Medulla oblongata (tissue), 1 donor: ENCODE results near the gene IRAK1.

ENCODE experiments used
- DNase-seq: peaks from one replicate; pipeline ENCODE4 v3.0.0-alpha.2; 2015; ENCODE audit errors: extremely low spot score

IRAK1 gene

GRCh38 chrX:154040863-154041262 is 21.2 kb upstream of the IRAK1 start:
- no peak for DNase-seq

GRCh38 chrX:154040307-154040756 is 20.6 kb upstream of the IRAK1 start:
- no peak for DNase-seq

- DNase-seq = no peak
Observed at GRCh38 chrX:154039577-154039976, 19.9 kb upstream of the IRAK1 start.

DNA sequence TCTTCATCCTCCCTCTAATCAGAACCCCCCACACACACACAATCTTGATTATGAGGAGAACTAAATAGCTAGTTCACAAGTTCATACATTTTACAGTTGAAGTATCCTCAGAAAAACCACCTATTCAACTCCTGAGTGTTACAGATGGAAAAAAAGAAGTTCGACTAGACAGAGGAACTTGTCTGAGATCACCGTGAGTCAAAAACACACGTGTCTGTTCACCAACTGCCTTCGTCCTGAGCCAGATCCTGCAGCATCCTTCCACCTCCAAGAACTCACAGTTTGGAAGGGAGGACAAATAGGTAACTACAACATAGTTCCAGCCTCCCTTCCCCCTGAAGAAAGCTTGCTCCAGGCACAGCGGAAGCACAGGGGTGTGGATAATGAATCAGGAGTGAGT is 19.0 kb upstream of the IRAK1 start:
- no peak for DNase-seq

DNA sequence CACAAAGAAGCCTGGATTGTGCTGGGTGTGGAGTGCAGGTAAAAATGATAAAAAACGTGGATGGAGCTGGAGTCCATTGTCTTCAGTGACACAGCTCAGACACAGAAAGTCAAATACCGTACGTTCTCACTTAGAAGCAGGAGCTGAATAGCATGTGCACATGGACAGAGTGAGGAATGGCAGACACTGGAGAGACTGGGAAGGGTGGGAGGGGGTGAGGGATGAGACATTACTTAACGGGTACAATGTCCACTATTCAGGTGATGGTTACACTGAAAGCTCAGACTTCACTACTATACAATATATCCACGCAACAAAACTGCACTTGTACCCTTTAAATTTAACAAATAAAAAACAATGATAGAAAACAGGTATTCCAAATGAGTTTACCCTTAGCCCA is 18.1 kb upstream of the IRAK1 start:
- DNase-seq = no peak

GRCh38 chrX:154036513-154036912 is 16.8 kb upstream of the IRAK1 start:
- no peak for DNase-seq

DNA sequence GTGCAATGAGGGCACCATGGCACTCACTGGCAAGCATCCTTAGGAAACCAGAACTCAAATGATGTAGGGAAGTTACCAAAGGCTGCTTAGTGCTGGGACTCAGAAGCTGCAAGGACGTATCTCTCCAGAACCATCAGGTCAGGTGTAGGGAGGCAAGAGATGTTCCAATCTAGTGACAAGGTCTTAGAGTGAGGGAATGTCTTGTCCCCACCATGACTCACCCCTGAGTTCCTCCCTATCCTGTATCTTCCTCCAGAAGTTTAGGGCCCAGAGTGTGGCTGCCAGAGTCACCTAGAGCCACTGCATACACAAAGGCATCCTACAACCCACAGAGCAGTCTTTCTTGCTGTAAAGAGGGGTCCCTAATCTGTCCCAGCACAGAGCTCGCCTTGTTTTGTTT is 14.1 kb upstream of the IRAK1 start:
- no peak for DNase-seq

GRCh38 chrX:154032653-154033052 is 13.0 kb upstream of the IRAK1 start:
- DNase-seq = no peak

DNA sequence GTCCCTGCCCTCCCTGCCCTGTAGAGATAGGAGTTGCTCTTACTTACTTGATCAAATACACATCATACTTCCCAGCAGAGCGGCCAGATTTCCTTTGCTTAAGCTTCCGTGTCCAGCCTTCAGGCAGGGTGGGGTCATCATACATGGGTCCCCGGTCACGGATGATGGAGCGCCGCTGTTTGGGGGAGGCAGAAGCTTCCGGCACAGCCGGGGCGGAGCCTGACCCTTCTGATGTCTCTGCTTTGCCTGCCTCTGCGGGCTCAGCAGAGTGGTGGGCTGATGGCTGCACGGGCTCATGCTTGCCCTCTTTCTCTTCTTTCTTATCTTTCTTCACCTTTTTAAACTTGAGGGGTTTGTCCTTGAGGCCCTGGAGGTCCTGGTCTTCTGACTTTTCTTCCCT is 12.5 kb upstream of the IRAK1 start:
- no peak for DNase-seq

DNA sequence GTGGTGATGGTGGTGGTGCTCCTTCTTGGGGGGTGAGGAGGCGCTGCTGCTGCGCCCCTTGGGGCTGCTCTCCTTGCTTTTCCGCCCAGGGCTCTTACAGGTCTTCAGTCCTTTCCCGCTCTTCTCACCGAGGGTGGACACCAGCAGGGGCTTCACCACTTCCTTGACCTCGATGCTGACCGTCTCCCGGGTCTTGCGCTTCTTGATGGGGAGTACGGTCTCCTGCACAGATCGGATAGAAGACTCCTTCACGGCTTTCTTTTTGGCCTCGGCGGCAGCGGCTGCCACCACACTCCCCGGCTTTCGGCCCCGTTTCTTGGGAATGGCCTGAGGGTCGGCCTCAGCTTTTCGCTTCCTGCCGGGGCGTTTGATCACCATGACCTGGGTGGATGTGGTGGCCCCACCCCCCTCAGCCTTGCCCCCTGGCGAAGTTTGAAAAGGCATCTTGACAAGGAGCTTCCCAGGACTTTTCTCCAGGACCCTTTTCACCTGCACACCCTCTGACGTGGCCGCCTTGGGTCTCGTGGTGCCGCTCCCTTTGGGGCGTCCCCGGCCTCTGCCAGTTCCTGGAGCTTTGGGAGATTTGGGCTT is 11.1 kb upstream of the IRAK1 start:
- no peak for DNase-seq

DNA sequence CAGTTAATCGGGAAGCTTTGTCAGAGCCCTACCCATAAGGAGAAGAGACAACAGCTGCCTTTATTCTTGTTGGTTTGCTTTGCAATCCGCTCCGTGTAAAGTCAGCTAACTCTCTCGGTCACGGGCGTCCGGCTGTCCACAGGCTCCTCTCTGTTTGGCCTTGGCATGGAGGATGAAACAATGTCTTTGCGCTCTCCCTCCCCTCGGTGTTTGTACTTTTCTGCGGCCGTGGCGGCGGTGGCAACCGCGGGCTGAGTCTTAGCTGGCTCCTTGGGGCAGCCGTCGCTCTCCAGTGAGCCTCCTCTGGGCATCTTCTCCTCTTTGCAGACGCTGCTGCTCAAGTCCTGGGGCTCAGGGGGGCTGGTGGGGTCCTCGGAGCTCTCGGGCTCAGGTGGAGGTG is 10.6 kb upstream of the IRAK1 start:
- DNase-seq = peak; percentile 58

GRCh38 chrX:154029439-154029838 is 9.7 kb upstream of the IRAK1 start:
- DNase-seq = no peak

DNA sequence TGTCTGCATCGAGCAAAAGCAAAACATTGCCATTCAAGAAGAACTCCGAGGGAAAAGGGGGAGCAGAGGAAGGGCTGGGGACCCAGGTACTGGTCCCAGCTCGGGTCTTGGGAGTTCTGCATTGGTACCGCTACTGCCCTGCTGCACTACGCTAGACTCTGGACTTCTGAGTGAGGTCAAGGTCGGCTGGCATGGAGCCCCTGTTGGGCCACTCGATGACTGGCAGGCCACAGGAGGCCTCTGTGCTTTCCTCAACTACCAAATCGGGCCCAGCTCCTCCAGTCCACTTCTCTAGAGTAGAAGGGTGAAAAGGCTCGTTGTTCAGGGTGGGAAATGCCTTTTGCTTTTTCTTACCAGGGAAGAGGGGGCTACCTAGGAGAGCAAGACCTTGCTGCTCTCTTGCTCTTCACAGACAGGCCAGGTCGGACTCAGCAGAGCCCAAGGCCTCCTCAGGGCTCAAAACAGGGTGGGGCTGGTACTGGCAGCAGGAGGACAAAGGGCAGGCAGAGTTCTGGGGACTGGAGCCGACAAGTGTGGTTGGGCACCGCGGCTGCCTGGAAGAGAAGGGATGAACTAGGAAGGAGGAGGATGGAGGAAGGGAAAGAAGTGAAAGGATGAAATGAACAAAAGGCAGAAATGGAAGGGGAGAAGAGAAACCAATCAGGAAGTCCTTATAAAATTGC is 8.9 kb upstream of the IRAK1 start:
- no peak for DNase-seq

GRCh38 chrX:154027986-154028385 is 8.3 kb upstream of the IRAK1 start:
- DNase-seq = no peak

DNA sequence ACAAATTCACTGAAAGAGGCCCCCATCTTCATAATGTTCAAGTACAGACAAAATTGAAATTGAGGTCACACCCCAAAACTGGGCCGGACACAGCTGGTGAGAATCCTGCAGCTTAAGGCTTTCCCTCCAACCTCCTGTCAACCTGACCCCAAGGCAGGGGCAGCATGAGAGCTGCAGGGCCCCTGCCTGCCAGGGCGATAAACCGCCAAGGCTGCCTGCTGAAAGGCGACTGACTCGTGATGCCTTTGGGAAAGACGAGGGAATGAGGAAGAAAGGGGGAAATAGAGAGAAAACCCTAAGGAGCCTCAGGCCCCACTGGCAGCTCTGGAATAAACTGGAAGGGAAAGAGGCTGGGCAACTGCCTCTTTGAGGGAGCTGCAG is 7.3 kb upstream of the IRAK1 start:
- DNase-seq = no peak

DNA sequence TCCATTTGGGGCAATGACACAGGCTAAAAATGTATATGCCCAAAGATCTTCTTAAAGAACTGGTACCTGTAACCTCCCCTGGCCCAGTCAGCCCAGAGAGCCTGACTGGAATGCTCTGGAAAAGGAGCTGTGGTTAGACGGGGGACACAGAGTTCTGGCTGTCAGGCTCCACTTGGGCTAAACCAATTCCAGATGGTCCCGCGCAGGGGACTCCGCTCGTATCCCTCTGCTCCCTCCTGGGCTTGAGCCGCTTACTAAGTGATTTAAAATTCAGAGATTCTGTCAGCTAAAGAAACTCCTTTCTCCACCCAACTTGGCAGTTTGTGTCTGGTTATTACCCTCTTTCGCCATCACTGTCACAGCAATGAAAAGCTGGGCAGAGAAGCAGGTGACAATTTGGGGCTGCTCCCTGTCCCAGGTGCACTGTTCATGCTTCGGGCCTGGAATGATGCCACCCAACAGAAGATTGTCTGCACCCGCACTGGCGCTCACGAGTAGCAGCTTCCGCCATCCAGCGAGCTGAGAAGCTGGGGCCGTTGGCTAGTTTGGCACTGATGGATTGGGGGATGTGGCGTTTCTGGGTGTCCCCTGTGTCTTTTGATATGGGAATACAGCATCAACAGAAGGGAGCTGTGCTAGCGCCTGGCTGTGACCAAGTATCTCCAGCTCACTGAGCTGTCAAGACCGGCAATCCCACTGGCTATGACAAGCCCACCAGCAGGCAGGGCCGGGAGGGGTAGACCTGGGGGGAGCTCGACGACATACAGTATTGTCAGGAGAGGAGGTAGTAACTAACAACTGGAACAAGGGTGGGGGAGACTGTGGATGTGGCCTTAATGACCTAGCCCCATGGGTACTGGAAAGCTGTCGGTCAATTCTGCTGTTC is 6.7 kb upstream of the IRAK1 start:
- no peak for DNase-seq

DNA sequence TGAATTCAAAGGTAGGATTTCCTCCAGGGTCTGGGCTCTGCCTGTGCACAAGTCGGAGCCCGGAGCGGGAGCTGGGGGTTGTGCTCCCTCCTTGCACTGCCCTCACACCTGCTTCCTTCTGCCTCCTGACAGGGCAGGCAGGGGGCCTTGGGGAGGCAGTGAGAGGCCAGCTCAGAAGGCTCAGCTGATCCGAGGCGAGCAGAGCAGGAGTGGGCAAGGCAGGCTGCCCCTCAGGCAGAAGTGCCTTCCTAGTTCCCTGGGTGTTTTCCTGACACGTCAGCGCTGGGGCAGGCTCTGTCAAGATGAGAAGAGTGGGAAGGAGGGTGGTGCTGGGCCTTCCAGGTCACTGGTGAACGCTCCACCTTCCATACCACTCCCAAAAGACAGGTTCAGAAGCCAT is 5.5 kb upstream of the IRAK1 start:
- no peak for DNase-seq

DNA sequence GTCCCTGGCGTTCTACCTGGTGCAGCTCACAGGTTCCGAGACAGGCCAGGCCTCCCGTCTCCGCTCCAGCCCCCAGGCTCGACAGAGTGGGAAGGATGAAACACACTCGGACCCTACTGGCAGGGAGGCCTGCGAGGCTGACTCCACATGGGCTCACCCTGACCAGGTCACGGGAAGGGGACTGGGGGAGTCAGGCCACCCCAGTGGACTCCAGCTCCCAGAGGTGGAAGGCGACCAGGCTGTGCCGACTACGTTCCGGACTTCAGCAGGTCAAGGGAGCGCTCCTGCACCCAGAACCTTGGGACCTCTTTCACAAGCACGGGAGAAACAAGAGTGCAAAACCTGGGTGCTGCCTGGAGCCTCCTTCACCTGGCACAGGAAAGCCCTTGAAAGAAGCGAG is 4.6 kb upstream of the IRAK1 start:
- no peak for DNase-seq

DNA sequence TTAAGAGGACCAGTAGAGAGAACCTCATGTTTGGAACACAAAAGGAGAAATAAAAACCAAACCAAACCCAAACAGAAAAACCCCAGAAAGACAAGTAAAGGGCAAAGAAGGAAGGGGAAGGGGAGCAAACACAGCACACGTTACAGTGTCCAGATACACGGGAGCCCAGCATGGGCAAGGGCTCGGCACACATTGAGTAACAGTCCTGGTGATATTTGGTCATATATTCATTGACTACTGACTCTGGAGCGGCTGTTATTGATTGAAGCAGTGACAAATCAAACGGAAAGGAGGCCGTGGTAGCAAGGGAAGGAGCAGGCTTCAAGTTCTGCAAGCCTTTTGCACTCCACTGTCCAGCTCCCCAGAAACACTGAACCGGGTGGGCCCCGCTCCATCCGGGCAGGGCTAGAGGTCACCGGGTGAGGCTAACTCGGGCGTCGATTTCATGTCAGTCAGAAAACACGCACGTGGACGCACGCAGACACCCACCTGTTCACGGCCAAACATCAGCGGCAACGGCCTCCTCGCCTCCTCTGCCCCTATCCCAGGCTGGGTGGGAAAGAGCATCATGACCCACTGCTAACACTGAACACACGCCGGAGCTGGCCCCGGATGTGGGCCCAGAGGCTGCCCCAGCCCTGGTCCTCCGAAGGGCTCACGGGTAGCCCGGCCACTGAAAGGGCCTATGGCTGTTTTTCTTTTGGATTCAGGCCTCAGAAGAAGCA is 3.7 kb upstream of the IRAK1 start:
- no peak for DNase-seq

DNA sequence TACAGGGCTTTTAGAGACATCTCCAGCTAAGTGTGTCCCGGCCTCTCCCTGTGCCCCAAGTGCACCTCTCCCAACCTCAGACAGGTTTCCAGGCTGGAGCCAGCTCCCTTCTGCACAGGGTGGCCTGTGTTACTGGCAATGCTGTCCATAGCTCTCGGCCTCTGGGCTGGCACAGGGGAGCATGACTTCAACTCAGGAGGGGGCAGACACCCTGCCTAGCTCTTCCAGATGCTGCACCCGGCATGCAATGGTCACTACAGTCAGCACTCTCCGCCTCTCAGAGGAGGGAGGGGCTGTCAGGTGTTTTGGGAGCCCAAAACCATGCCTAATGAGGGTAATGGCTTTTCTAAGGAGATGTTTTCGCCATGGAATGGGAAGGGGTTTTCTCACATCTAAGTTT is 2.4 kb upstream of the IRAK1 start:
- no peak for DNase-seq

- DNase-seq = no peak
Observed at GRCh38 chrX:154021131-154021611, 1.5 kb upstream of the IRAK1 start.

- DNase-seq = no peak
Observed at GRCh38 chrX:154020536-154021115, 924 bp upstream of the IRAK1 start.
